CD14-positive monocyte (primary cell): Measurements from ENCODE around the gene GULP1. TPM values are rescaled to one million over a fixed set of nuclear protein-coding genes. Genes with fewer than 3 reads are reported as not detected.

ENCODE experiments used
- DNase-seq, 3 donors: peaks; one replicate each; pipeline ENCODE4 v3.0.0-alpha.2; 2011 to 2022
- H2AFZ ChIP-seq: 2 replicates; pipeline ENCODE4 v1.6.0; 2012; ENCODE audit warnings: mild to moderate bottlenecking, low read depth, low read length, inconsistent platforms; ENCODE audit not compliant: insufficient read depth, poor library complexity, severe bottlenecking
- H3K27ac ChIP-seq, 2 donors: 1 replicate in 1 of 2; 2 replicates in 1 of 2; pipeline ENCODE4 v1.5.1; 2012 to 2013; ENCODE audit warnings: low read length in 2 of 2, control low read depth in 1 of 2, inconsistent platforms in 1 of 2, low read depth in 1 of 2, mild to moderate bottlenecking in 1 of 2
- H3K27me3 ChIP-seq, 2 donors: one replicate each; pipeline versions ENCODE4 v1.6.0 to v1.6.1; 2011 to 2013; ENCODE audit warnings: low read length in 2 of 2; ENCODE audit not compliant: control insufficient read depth in 2 of 2, insufficient read depth in 2 of 2
- H3K36me3 ChIP-seq, 2 donors: replicated peaks in 1 of 2; 1 replicate in 1 of 2; 2 replicates in 1 of 2; pipeline versions ENCODE4 v1.5.1 to v1.6.1; 2012 to 2013; ENCODE audit warnings: low read length in 2 of 2, control low read depth in 1 of 2, inconsistent platforms in 1 of 2, mild to moderate bottlenecking in 1 of 2; ENCODE audit not compliant: insufficient read depth in 2 of 2, control insufficient read depth in 1 of 2
- H3K4me1 ChIP-seq, 2 donors: 1 replicate in 1 of 2; 2 replicates in 1 of 2; pipeline versions ENCODE4 v1.5.1 to v1.6.1; 2012 to 2013; ENCODE audit warnings: low read length in 2 of 2, control low read depth in 1 of 2, inconsistent platforms in 1 of 2, mild to moderate bottlenecking in 1 of 2, moderate library complexity in 1 of 2; ENCODE audit not compliant: insufficient read depth in 2 of 2, control insufficient read depth in 1 of 2
- H3K4me2 ChIP-seq: replicated peaks from 2 replicates; pipeline ENCODE3; 2012; ENCODE audit warnings: low read length, moderate library complexity, mild to moderate bottlenecking; ENCODE audit not compliant: poor library complexity, severe bottlenecking; ENCODE audit errors: extremely low read depth
- H3K4me3 ChIP-seq, 3 experiments: fragments of 200-600 bp in 1 of 3; sonication (generic) in 1 of 3; replicated peaks in 1 of 3; 1 replicate in 2 of 3; 2 replicates in 1 of 3; pipeline ENCODE4 v1.5.1; 2011 to 2013; ENCODE audit warnings: low read length in 3 of 3, mild to moderate bottlenecking in 3 of 3, control low read depth in 2 of 3, low read depth in 2 of 3, inconsistent platforms in 1 of 3, moderate library complexity in 1 of 3
- H3K79me2 ChIP-seq: 2 replicates; pipeline ENCODE4 v1.6.0; 2012; ENCODE audit warnings: mild to moderate bottlenecking, control low read depth, inconsistent platforms, low read length, moderate library complexity; ENCODE audit not compliant: insufficient read depth
- H3K9ac ChIP-seq: 2 replicates; pipeline ENCODE4 v1.6.0; 2017; ENCODE audit warnings: low read length, mild to moderate bottlenecking; ENCODE audit not compliant: insufficient read depth, poor library complexity, severe bottlenecking
- H3K9me3 ChIP-seq, 2 donors: replicated peaks in 1 of 2; 1 replicate in 1 of 2; 2 replicates in 1 of 2; pipeline versions ENCODE4 v1.5.1 to v1.6.1; 2012 to 2013; ENCODE audit warnings: low read length in 2 of 2, control low read depth in 1 of 2; ENCODE audit not compliant: control insufficient read depth in 1 of 2, insufficient read depth in 1 of 2
- H4K20me1 ChIP-seq: 2 replicates; pipeline ENCODE4 v1.6.0; 2012; ENCODE audit warnings: mild to moderate bottlenecking, low read length, control low read depth, moderate library complexity; ENCODE audit not compliant: insufficient read depth
- H3K27ac Mint-ChIP-seq, 7 donors: one replicate each; pipeline ENCODE4 v1.8.0; 2020; ENCODE audit warnings: mild to moderate bottlenecking in 7 of 7, mixed read lengths in 7 of 7, moderate library complexity in 6 of 7, inconsistent platforms in 2 of 7
- H3K27me3 Mint-ChIP-seq, 3 donors: one replicate each; pipeline ENCODE4 v1.8.0; 2021 to 2022; ENCODE audit warnings: low read depth in 3 of 3, mild to moderate bottlenecking in 3 of 3, mixed read lengths in 3 of 3, moderate library complexity in 3 of 3, inconsistent platforms in 1 of 3
- H3K36me3 Mint-ChIP-seq, 2 donors: one replicate each; pipeline ENCODE4 v1.8.0; 2020; ENCODE audit warnings: mixed read lengths in 2 of 2, inconsistent platforms in 1 of 2, mild to moderate bottlenecking in 1 of 2
- H3K4me1 Mint-ChIP-seq: one replicate; pipeline ENCODE4 v1.8.0; 2020; ENCODE audit warnings: mild to moderate bottlenecking, mixed read lengths
- H3K4me3 Mint-ChIP-seq, 2 donors: one replicate each; pipeline ENCODE4 v1.8.0; 2020; ENCODE audit warnings: mild to moderate bottlenecking in 2 of 2, mixed read lengths in 2 of 2, moderate library complexity in 1 of 2
- H3K9me3 Mint-ChIP-seq, 7 donors: one replicate each; pipeline ENCODE4 v1.8.0; 2020 to 2022; ENCODE audit warnings: mixed read lengths in 7 of 7, mild to moderate bottlenecking in 6 of 7, moderate library complexity in 6 of 7, inconsistent platforms in 2 of 7
- WGBS: methylation state at CpG from one replicate; pipeline ENCODE4 v1.1.5; 2013; ENCODE audit warnings: missing lambda C conversion rate; ENCODE audit not compliant: insufficient coverage; 5-methylcytosine and 5-hydroxymethylcytosine counted together
- intact Hi-C, 2 donors: fragments of 100-400 bp; cut with micrococcal nuclease; formaldehyde crosslinking; loops; one replicate each; pipeline versions ENCODE4 v1.15.0 to v1.15.1; 2023
- polyA plus RNA-seq, 3 donors: library from polyadenylated mRNA; depleted of rRNA in 1 of 3; unstranded in 2 of 3; stranded (reverse) in 1 of 3; fragments of 300-500 nt in 2 of 3; fragments of >200 nt in 1 of 3; fragmentation: Illumina TruSeq in 2 of 3; gene quantifications; 1 replicate in 2 of 3; 2 replicates in 1 of 3; pipeline ENCODE4 v1.2.3, GENCODE V29; 2012 to 2021
- TF ChIP-seq, protein P1 (sequence below): fragments of 200-600 bp; IDR thresholded peaks from one replicate; pipeline ENCODE4 v1.8.0; 2022; ENCODE audit warnings: antibody characterized with exemption, mild to moderate bottlenecking

The GULP1 gene
- polyA plus RNA-seq, 3 donors, result not detected

- H3K36me3 ChIP-seq, result no peaks in the 10 kb centered on the region
- Mint-ChIP-seq H3K9me3 (peaks cover 0 to 2% (median 0%) of the 10 kb centered on the region in 7 donors), H3K27me3 (no peaks in the 10 kb centered on the region), H3K4me1 (no peaks in the 10 kb centered on the region), H3K4me3 (no peak overlapping the region), H3K36me3 (no peaks in the 10 kb centered on the region), H3K27ac (no peak overlapping the region)
- TF ChIP-seq, protein P1, sequence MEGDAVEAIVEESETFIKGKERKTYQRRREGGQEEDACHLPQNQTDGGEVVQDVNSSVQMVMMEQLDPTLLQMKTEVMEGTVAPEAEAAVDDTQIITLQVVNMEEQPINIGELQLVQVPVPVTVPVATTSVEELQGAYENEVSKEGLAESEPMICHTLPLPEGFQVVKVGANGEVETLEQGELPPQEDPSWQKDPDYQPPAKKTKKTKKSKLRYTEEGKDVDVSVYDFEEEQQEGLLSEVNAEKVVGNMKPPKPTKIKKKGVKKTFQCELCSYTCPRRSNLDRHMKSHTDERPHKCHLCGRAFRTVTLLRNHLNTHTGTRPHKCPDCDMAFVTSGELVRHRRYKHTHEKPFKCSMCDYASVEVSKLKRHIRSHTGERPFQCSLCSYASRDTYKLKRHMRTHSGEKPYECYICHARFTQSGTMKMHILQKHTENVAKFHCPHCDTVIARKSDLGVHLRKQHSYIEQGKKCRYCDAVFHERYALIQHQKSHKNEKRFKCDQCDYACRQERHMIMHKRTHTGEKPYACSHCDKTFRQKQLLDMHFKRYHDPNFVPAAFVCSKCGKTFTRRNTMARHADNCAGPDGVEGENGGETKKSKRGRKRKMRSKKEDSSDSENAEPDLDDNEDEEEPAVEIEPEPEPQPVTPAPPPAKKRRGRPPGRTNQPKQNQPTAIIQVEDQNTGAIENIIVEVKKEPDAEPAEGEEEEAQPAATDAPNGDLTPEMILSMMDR, result no peak
- H3K4me1 ChIP-seq, result no peaks in the 10 kb centered on the region
- no peaks in the 10 kb centered on the region for H3K79me2 ChIP-seq
- intact Hi-C loops, result no loop called here
- no peaks in the 10 kb centered on the region for H3K9me3 ChIP-seq
- H3K9ac ChIP-seq, result no peak overlapping the region
- no peaks in the 10 kb centered on the region for H4K20me1 ChIP-seq
- no peak overlapping the region for H3K4me2 ChIP-seq
- H2AFZ ChIP-seq, result no peak overlapping the region
- H3K27ac ChIP-seq, result no peak overlapping the region
- DNase-seq, result no peak
- no peaks in the 10 kb centered on the region for H3K27me3 ChIP-seq
- no peak overlapping the region for H3K4me3 ChIP-seq
Measured at GRCh38 chr2:188439986-188440385, 148.3 kb downstream of the GULP1 start.

GRCh38 chr2:188440849-188441248 is 149.2 kb downstream of the GULP1 start:
- H3K36me3 ChIP-seq, result no peaks in the 10 kb centered on the region
- WGBS, result no CpG with 5 or more reads among the region's 3 CpGs
- H3K4me1 ChIP-seq, result no peaks in the 10 kb centered on the region
- TF ChIP-seq, protein P1, result no peak
- H2AFZ ChIP-seq, result no peak overlapping the region
- no peaks in the 10 kb centered on the region for H3K27me3 Mint-ChIP-seq
- H3K9me3 ChIP-seq, result no peaks in the 10 kb centered on the region
- no peaks in the 10 kb centered on the region for H3K27me3 ChIP-seq
- no peaks in the 10 kb centered on the region for H3K36me3 Mint-ChIP-seq
- H3K27ac ChIP-seq, result no peak overlapping the region
- no peaks in the 10 kb centered on the region for H3K79me2 ChIP-seq
- no peak overlapping the region for H3K27ac Mint-ChIP-seq
- DNase-seq, result no peak
- H3K4me1 Mint-ChIP-seq, result no peaks in the 10 kb centered on the region
- no peak overlapping the region for H3K9ac ChIP-seq
- H3K9me3 Mint-ChIP-seq, result peaks cover 0 to 2% (median 0%) of the 10 kb centered on the region in 7 donors
- no peak overlapping the region for H3K4me2 ChIP-seq
- no peaks in the 10 kb centered on the region for H4K20me1 ChIP-seq
- H3K4me3 ChIP-seq, result no peak overlapping the region
- no peak overlapping the region for H3K4me3 Mint-ChIP-seq
- intact Hi-C loops, result no loop called here
